Pons (tissue), 1 donor: ENCODE measurements around the gene DPPA4.

Source experiments
- DNase-seq: peaks from one replicate; pipeline ENCODE4 v3.0.0-alpha.2; 2016; ENCODE audit warnings: low spot score

Gene DPPA4

DNA sequence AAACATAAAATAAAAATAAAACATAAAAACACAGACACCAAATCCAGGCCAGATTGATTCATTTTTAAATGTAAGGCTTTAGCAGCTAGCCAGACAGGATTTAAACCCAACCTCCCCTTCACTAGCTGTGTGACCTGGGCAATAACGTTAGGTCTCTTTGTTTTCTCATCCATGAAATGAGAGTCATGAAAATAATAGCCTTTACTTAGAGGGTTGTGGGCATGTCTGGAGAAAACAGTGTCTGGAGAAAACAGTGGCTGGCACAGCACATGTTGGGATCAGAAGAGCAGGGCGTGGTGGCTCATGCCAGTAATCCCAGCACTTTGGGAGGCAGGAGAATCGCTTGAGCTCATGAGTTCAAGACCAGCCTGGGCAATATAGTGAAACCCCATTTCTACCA is 1.9 kb upstream of the DPPA4 start:
- DNase-seq, result no peak

DNA sequence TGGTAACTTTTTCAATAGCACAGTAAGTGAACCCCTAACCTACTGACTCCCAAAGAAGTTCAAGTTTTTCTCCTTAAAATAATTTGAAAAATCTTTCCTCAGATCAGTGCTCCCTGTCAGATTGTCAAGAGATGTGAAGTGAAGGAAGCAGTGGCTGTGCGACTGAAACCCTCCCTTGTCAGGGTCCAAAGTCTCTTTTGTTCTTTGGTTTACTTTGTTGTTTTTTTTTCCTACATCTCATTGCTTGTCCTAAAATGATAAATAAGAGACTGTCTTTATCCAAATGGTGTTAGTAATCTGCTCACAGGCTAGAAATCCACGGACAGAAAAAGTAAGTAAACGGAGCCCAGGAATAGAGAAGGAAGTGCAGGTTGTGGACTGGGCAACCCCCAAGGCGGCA is 976 bp upstream of the DPPA4 start:
- no peak for DNase-seq

DNA sequence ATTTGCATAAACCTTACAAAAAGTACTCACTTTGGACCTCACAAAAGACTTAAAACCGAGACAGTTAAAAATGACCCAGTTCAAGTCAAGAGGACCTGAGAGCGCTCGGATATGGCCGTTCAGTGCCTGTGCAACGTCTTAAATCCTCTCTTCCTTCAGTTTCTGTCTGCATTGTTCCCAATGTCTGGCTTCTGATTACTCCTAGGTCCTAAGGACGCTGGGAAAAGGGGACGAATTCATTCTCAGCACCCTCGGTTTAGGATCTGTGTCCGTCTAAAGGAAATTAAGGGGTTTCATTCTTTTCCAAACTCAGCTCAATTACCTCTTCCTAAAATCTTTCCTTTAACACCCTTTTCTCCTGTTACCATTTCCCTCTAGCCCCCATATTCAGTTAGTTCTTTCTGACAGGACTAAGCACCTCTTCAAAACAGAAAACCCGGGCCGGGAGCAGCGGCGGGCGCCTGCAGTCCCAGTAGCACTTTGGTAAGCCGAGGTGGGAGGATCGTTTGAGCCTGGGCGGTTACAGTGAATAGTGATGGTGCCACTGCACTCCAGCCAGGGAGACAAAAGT is 970 bp downstream of the DPPA4 start:
- DNase-seq, result no peak

DNA sequence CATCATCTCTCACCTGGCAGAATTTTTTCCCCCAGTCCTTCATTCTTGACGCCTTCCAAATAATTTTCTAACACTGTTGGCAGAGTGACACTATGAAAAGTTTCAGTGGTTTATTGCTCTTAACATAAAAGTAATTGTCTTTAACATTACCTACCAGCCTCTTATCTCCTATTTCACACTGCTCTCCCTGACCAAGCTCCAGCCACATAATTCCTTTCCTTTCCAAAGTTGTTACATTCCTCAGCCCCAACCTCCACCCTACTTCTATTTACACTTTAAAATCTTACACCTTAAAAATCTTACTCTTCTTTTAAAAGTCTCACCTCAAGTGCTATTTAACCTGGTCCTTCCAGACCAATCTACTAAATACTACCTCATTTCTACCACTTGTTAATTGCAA is 2.8 kb downstream of the DPPA4 start:
- DNase-seq, result no peak

DNA sequence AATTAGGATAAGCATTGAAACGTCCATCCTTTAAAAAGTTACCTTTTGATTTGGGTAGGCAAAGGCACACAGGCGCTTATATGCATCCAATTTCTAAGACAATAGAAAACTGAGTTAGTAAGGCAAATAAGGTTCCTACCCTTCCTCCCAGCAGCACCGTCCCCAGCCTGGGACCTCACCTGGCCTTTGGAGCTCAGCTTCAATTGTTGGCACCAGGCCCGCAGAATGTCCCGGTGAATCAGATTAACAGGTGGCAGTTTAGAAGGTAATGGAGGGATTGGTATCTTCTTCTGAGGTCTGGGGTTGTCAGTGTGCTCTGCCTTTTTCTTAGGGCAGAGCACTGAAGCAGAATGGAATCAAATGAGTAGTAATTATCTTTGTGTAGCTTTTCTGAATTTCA is 5.7 kb downstream of the DPPA4 start:
- DNase-seq, result no peak

DNA sequence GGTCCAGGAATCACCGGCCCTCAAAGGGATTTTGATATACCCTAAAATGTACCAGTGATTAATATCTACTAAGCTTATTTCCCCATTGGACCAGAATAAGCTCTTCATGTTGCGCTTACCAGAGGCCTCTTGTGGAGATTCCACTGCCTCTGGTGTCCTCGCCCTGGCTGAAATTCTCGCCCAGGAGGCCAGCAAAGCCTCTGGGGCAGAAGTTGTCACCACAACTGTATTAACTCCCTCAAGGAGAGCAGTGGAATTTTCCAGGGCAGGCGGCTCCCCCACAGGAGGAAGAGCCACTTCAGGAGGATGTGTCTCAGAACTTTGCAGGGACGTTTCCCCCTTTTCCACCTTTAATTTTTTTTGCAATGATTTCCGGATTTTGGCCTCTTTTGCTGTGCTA is 6.9 kb downstream of the DPPA4 start:
- no peak for DNase-seq

DNA sequence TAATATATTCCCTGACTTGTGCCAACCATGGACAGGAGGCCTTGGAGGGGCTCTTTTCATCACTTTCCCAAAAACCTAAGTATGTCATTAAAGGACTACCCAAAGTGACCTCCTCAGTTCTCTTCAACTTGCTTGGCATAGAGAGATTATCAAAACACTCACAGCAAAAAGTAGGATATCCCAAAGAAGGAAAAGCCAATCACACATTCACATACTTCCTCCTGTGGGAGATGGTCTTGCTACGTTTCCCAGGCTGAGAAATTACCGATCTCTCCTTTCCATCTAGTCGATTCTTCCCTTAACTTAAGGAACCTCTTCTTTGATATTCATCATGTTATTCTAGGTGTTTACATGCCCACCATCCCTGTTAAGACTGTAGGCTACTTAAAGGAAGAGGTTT is 9.1 kb downstream of the DPPA4 start:
- DNase-seq, result no peak

DNA sequence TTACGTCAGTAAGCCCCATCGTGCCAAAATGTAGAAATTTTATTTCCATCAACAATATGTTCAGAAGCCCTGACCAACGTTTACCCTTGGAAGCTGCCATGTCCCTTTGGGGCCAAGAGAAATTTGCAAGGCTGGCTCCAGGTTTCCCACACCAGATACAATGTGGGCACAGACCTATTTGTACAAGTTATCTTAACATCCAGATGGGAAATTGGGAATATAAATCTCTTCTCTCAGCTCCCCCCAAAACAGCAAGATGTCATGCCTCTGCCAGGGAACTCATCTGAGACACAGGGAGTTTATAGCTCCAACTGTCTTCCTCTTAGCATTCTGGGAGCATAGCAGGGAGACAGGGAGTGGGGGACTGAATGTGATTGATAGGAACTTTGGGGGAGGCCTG is 11.7 kb downstream of the DPPA4 start:
- DNase-seq, result no peak

DNA sequence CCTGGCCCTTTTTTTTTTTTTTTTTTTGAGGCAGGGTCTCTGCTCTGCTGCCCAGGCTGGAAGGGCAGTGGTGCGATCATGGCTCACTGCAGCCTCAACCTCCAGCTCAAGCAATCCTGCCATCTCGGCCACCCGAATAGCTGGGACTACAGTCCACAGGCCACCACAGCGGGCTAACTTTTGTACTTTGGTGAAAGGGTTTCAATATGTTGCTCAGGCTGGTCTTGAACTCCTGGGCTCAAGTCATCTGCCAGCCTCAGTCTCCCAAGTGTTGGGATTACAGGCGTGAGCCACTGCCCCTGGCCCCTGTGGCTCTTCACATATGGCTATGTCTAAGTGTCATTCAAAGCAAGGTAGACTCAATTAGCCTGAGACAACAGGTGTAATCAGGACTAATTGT is 12.2 kb downstream of the DPPA4 start:
- DNase-seq, result no peak

DNA sequence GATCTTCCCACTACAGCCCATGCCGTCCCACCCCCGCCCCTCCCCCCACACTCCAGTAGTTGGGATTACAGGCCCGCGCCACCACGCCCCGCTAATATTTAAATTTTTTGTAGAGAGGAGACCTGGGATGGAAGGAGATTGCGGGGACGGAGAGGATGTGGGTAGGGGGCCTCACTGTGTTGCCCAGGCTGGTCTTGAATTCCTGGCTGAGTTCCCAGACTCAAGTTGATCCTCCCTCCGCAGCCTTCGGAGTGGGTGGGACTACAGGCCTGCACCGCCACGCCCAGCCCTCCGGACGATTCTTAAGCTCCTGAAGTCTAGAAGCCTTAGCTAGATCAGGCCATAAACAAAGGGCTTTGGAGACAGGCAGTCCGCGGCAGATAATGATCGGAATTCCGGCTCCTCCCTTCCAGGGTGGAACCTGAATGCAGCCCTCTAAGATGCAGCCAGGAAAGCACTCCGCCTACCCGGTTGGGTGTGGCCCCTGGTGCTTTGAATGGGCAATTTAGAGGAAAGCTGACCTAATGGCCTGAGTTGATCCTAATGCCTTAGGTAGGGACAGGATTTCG is 21.1 kb downstream of the DPPA4 start, which contains the start of gene DPPA2:
Gene DPPA2 (minus strand): TSS at position 356 of the 569 bp plus-strand sequence. CDS start 1,975 bp downstream, outside the sequence.
- DNase-seq, result no peak

DNA sequence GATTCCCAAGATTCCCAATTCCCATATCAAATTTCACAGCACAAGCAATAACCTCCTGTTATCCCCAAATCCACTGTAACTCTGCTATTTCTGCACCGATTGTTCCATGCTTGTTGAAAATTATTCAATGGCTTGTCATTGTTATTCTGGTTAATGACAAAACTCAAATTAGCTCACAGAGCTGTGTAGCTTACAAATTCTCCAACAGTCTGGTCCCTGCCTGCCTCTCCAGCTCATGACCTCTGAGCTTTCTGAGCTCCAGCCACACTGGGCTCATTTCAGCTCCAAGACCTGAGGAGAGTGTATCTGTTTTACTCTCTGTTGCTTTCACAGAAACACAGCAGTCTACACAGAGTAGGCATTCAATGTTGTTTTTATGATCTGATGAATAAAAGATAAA is 24.3 kb downstream of the DPPA4 start:
- no peak for DNase-seq

DNA sequence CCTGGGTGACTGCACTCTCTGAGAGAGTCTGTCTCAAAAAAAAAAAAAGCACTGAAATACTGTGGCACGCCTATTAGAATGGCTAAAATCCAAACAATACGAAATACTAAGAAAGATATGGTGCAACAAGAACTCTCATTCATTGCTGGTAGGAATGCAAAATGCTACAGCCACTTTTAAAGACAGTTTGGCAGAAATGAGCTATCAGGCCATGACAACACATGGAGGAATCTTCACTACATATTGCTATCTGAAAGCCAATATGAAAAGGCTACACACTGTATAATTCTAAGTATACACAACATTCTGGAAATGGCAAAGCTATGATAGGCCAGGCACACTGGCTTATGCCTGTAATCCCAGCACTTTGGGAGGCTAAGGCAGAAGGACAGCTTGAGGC is 39.9 kb downstream of the DPPA4 start:
- no peak for DNase-seq

DNA sequence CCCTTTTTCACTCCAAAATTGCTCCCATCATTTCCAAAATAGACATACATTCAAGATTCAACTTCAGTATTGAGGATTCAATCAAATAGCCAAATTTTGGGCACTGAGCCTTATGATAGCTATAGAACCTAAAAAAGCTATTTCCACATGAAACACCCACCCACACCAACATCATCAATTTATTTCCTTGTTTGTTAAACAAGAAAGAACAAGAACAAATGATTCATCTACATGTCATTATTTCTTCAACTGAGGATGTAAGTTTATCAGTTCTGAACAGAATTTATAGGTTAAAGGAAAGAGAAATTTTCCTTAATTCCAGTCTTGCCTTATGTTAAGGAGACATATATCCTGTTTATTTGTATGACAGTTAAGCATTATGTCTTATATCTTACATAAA is 53.3 kb downstream of the DPPA4 start:
- no peak for DNase-seq

DNA sequence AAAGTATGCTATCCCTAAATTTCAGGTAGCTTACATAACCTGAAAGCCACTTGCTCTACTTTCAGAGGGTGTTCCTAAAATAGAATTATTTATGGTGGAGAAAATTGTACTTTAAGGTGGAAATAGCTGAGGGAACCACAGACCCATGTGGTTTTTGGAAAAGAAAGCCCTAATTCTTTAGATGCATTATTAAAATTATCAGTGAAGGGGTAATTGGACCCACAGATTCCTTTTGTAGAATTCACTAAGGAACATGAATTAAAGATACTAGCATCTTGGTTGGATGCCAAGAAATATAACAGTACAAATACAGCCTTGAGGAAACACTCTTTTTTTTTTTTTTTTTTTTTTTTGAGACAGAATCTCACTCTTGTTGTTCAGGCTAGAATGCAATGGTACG is 58.8 kb downstream of the DPPA4 start:
- DNase-seq, result no peak

DNA sequence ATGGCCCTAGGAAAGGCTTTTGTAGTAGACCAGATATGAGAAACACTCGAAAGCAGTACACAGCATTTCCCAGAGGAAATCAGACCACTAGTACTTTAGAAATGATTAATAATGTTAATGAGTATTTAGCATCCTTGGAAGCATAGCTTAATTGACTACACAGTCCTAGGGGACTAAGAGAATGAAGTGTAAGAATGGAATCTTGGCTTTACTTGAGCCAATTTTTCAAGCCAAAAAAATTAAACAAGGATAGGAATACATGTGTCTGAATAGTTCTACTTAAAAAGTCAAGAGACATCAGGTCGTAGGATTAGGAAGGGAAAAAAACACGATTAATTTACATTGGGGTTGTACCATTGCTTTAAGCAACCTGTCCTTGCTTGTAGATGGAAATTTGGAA is 59.2 kb downstream of the DPPA4 start:
- DNase-seq, result no peak
